PC-3 (cell line): Measurements from ENCODE around the gene RANBP2. TPM values are rescaled to one million over a fixed set of nuclear protein-coding genes. Genes with fewer than 3 reads are reported as not detected.

ENCODE experiments used
- ATAC-seq: fragments of 200-7000 bp; cut with Tn5 transposase; 2 replicates; pipeline ENCODE4 v1.9.1; 2020; ENCODE audit warnings: mild to moderate bottlenecking, moderate library complexity
- BruUV-seq: library from RNA; stranded (reverse); fragments of 400-500 nt; replicated peaks from 2 replicates; lab custom pipeline; 2021; lab: Mats Ljungman, UMichigan
- CTCF ChIA-PET: fragments of 300-600 bp; sonication (Branson Sonifier 250); formaldehyde crosslinking; loops from one replicate; lab custom pipeline; 2022; ENCODE audit warnings: antibody characterized with exemption; lab: Charles Lee
- POLR2A ChIA-PET: fragments of 300-600 bp; sonication (Branson Sonifier 250); formaldehyde crosslinking; loops from one replicate; lab custom pipeline; 2022; ENCODE audit warnings: antibody characterized with exemption; ENCODE audit not compliant: unreplicated experiment; lab: Charles Lee
- DNase-seq: peaks from one replicate; pipeline ENCODE4 v3.0.0-alpha.2; 2015
- H2AFZ ChIP-seq: fragments of 300-600 bp; sonication (generic); 2 replicates; pipeline ENCODE4 v1.6.0; 2016; ENCODE audit warnings: antibody characterized with exemption, low read length
- H3F3A ChIP-seq: fragments of 300-600 bp; sonication (generic); one replicate; pipeline ENCODE4 v1.6.0; 2017; ENCODE audit warnings: antibody characterized with exemption, low read length, control low read depth, mild to moderate bottlenecking; ENCODE audit not compliant: unreplicated experiment
- H3K27ac ChIP-seq: fragments of 300-600 bp; sonication (generic); 2 replicates; pipeline ENCODE4 v1.5.1; 2016; ENCODE audit warnings: mild to moderate bottlenecking, low read length
- H3K27me3 ChIP-seq: fragments of 300-600 bp; sonication (generic); 2 replicates; pipeline ENCODE4 v1.6.1; 2016; ENCODE audit warnings: low read length, mixed read lengths
- H3K36me3 ChIP-seq: fragments of 300-600 bp; sonication (generic); 2 replicates; pipeline ENCODE4 v1.6.1; 2016; ENCODE audit warnings: low read depth, mixed run types, low read length, mixed read lengths
- H3K4me1 ChIP-seq: fragments of 300-600 bp; sonication (generic); 2 replicates; pipeline ENCODE4 v1.5.1; 2016; ENCODE audit warnings: low read length; ENCODE audit not compliant: insufficient read depth
- H3K4me2 ChIP-seq: fragments of 300-600 bp; sonication (generic); 2 replicates; pipeline ENCODE4 v1.6.0; 2016; ENCODE audit warnings: low read length
- H3K4me3 ChIP-seq: fragments of 300-600 bp; sonication (generic); 2 replicates; pipeline ENCODE4 v1.5.1; 2016; ENCODE audit warnings: mild to moderate bottlenecking, low read length, mixed read lengths
- H3K79me2 ChIP-seq: fragments of 300-600 bp; sonication (generic); 2 replicates; pipeline ENCODE4 v1.6.1; 2017; ENCODE audit warnings: low read length, mixed read lengths
- H3K9ac ChIP-seq: fragments of 300-600 bp; sonication (generic); 2 replicates; pipeline ENCODE4 v1.6.0; 2016; ENCODE audit warnings: mild to moderate bottlenecking, low read length
- H3K9me2 ChIP-seq: fragments of 300-600 bp; sonication (generic); replicated peaks from 2 replicates; pipeline ENCODE4 v1.6.1; 2016; ENCODE audit warnings: mixed run types, low read length, mixed read lengths
- H3K9me3 ChIP-seq: fragments of 300-600 bp; sonication (generic); 2 replicates; pipeline ENCODE4 v1.6.1; 2016; ENCODE audit warnings: low read length, mixed read lengths
- H4K20me1 ChIP-seq: fragments of 300-600 bp; sonication (generic); 2 replicates; pipeline ENCODE4 v1.6.1; 2016; ENCODE audit warnings: low read length, mixed read lengths
- CTCF ChIP-seq: fragments of 300-600 bp; sonication (generic); conservative IDR thresholded peaks from 2 replicates; pipeline ENCODE4 v1.5.1; 2017; ENCODE audit warnings: antibody characterized with exemption, low read depth, mild to moderate bottlenecking, low read length
- EZH2 ChIP-seq: fragments of 300-600 bp; sonication (generic); IDR thresholded peaks from one replicate; pipeline ENCODE4 v1.6.1; 2017; ENCODE audit warnings: antibody characterized with exemption, mild to moderate bottlenecking, low read length; ENCODE audit not compliant: unreplicated experiment
- EZH2phosphoT487 ChIP-seq: fragments of 300-600 bp; sonication (generic); IDR thresholded peaks from 2 replicates; pipeline ENCODE4 v1.6.1; 2018; ENCODE audit warnings: mild to moderate bottlenecking, antibody characterized with exemption, low read length, borderline replicate concordance
- intact Hi-C: fragments of 100-400 bp; cut with micrococcal nuclease; formaldehyde crosslinking; loops from 2 replicates; pipeline ENCODE4 v1.9.0; 2023
- total RNA-seq: library from RNA; depleted of rRNA; stranded (reverse); fragments of >200 nt; gene quantifications from 2 replicates; pipeline ENCODE4 v1.2.3, GENCODE V29; 2014; rRNA removed

Gene RANBP2
- total RNA-seq, 1 experiment from 2014 or later = 42.2 TPM

DNA sequence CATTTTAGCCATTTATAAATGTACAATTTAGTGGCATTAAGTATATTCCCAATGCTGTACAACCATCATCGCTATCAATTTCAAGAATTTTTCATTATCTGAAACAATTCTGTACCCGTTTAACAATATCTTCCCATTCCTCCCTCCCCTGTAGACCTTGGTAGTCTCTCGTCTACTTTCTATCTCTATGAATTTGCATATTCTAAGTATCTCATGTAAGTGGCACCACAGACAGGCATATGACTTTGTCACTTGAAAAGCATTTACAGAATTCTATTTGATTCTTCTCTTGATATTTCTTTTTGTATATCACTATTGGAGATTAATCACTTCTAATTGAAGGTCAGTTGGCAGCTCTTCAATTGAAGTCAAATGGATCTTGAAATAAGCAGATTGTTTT is 115.3 kb downstream of the RANBP2 start:
- H3K9me3 ChIP-seq = 0 out of 2 replicates have a peak, but pooled peaks cover 3% of the 10 kb centered on the region
- no peaks in the 10 kb centered on the region for H3K79me2 ChIP-seq
- TF ChIP-seq CTCF (no peak), EZH2 (no peak), EZH2phosphoT487 (no peak)
- intact Hi-C loops = no loop called here
- no TSS peak for BruUV-seq
- DNase-seq (no peak), ATAC-seq (no peak)
- H3K9me2 ChIP-seq = no peaks in the 10 kb centered on the region
- H3K4me3 ChIP-seq = no peak overlapping the region
- H2AFZ ChIP-seq = no peak overlapping the region
- no peak overlapping the region for H3K4me2 ChIP-seq
- 0 out of 2 replicates have a peak, but pooled peaks cover 5% of the 10 kb centered on the region for H3K4me1 ChIP-seq
- ChIA-PET CTCF (no interaction called here), POLR2A (no interaction called here)
- no peaks in the 10 kb centered on the region for H4K20me1 ChIP-seq
- H3K9ac ChIP-seq = no peak overlapping the region
- no peak overlapping the region for H3K27ac ChIP-seq
- H3K27me3 ChIP-seq = no peaks in the 10 kb centered on the region
- H3K36me3 ChIP-seq = peaks cover 3% of the 10 kb centered on the region; the same call in 1 of the 2 replicates
- no peaks in the 10 kb centered on the region for H3F3A ChIP-seq

DNA sequence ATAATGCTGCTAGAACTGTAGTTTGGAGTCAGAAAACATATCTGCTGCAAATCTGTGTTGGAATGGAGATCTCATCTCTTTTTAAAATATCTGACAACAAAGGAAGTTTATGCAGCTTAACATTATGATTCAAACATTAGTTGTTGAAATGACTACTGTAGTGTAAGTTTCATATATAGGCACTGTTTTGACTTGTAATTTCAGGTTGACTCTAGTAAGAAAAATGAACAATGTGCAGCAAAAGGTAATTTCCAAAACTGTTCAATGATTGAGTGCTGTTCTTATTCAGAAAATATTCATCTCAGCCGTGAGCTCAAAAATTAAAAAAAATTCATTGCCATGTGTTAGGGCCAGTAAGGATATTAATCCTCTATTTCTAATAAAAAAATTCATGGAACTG is 115.8 kb downstream of the RANBP2 start:
- H3K36me3 ChIP-seq = peaks cover 3% of the 10 kb centered on the region; the same call in 1 of the 2 replicates
- no peaks in the 10 kb centered on the region for H3K79me2 ChIP-seq
- H3K9me2 ChIP-seq = no peaks in the 10 kb centered on the region
- no peaks in the 10 kb centered on the region for H3F3A ChIP-seq
- CTCF ChIA-PET = no interaction called here
- ATAC-seq (no peak), DNase-seq (no peak)
- H3K27me3 ChIP-seq = no peaks in the 10 kb centered on the region
- BruUV-seq = no TSS peak
- no peak overlapping the region for H2AFZ ChIP-seq
- 0 out of 2 replicates have a peak, but pooled peaks cover 5% of the 10 kb centered on the region for H3K4me1 ChIP-seq
- no peak overlapping the region for H3K4me3 ChIP-seq
- TF ChIP-seq EZH2 (no peak), EZH2phosphoT487 (no peak), CTCF (no peak)
- H4K20me1 ChIP-seq = no peaks in the 10 kb centered on the region
- H3K27ac ChIP-seq = no peak overlapping the region
- POLR2A ChIA-PET = no interaction called here
- no peak overlapping the region for H3K4me2 ChIP-seq
- intact Hi-C loops = no loop called here
- 0 out of 2 replicates have a peak, but pooled peaks cover 3% of the 10 kb centered on the region for H3K9me3 ChIP-seq
- no peak overlapping the region for H3K9ac ChIP-seq

Other genes with a start within 250 kb of the RANBP2 start
- 58.9 and 62.7 TPM in 2 replicates for gene LIMS1, start 185.0 kb upstream of the RANBP2 start, total RNA-seq
- 6.2 and 10.6 TPM in 2 replicates for gene CCDC138, start 67.3 kb downstream of the RANBP2 start, total RNA-seq